GM03348 (cell line): Measurements from ENCODE around the gene PTP4A2.
A peak's percentile ranks its signal among the peaks of the same experiment; 100 is the strongest.
"Not testable (repeated sequence)": the region's sequence is repeated elsewhere in the genome, so short reads cannot be mapped to it uniquely, and the experiment has no call there.

Experiments used
- DNase-seq: peaks from one replicate; pipeline ENCODE4 v3.0.0; 2012; ENCODE audit warnings: low spot score

PTP4A2 gene

GRCh38 chr1:31949862-31950261, 11.7 kb upstream of the PTP4A2 start:
- no peak for DNase-seq

GRCh38 chr1:31945677-31946076, 7.5 kb upstream of the PTP4A2 start:
- DNase-seq: not testable (repeated sequence)

- peak; percentile 88 for DNase-seq
Observed at GRCh38 chr1:31944205-31945089, 6.3 kb upstream of the PTP4A2 start.

GRCh38 chr1:31943546-31944184, 5.5 kb upstream of the PTP4A2 start:
- DNase-seq: no peak

- not testable (repeated sequence) for DNase-seq
Observed at GRCh38 chr1:31942061-31942460, 3.9 kb upstream of the PTP4A2 start.

GRCh38 chr1:31939484-31940329, 1.5 kb upstream of the PTP4A2 start:
- DNase-seq: no peak

- peak; percentile 85 for DNase-seq
Observed at GRCh38 chr1:31937300-31938183, 626 bp downstream of the PTP4A2 start.

GRCh38 chr1:31936981-31937299, 1.2 kb downstream of the PTP4A2 start:
- DNase-seq: no peak

GRCh38 chr1:31936278-31936980, 1.7 kb downstream of the PTP4A2 start:
- no peak for DNase-seq

- peak; percentile 53 for DNase-seq
Observed at GRCh38 chr1:31934706-31935629, 3.2 kb downstream of the PTP4A2 start.

- no peak for DNase-seq
Observed at GRCh38 chr1:31932491-31933316, 5.5 kb downstream of the PTP4A2 start.

- DNase-seq: peak; percentile 56
Observed at GRCh38 chr1:31931593-31932225, 6.5 kb downstream of the PTP4A2 start.

- DNase-seq: no peak
Observed at GRCh38 chr1:31930836-31931592, 7.2 kb downstream of the PTP4A2 start.

GRCh38 chr1:31927661-31927980, 10.5 kb downstream of the PTP4A2 start:
- no peak for DNase-seq

- DNase-seq: no peak
Observed at GRCh38 chr1:31926853-31927660, 11.1 kb downstream of the PTP4A2 start.

GRCh38 chr1:31926252-31926651, 11.9 kb downstream of the PTP4A2 start:
- no peak for DNase-seq

- DNase-seq: not testable (repeated sequence)
Observed at GRCh38 chr1:31925824-31926223, 12.3 kb downstream of the PTP4A2 start.
